Peyer's patch (tissue), 4 donors: ENCODE measurements around the gene OR6P1. TPM values are rescaled to one million over a fixed set of nuclear protein-coding genes. Genes with fewer than 3 reads are reported as not detected.

Source experiments
- DNase-seq, 3 donors: peaks; one replicate each; pipeline ENCODE4 v3.0.0-alpha.2; 2017 to 2019
- H3K27ac ChIP-seq, 4 donors: fragments of 200-600 bp; sonication (generic); one replicate each; pipeline ENCODE4 v1.5.1; 2016 to 2019
- H3K27me3 ChIP-seq, 2 donors: fragments of 200-600 bp; sonication (generic); one replicate each; pipeline ENCODE4 v1.5.1; 2019
- H3K36me3 ChIP-seq, 3 donors: fragments of 200-600 bp; sonication (generic); one replicate each; pipeline ENCODE4 v1.5.1; 2016 to 2019
- H3K4me1 ChIP-seq, 4 donors: fragments of 200-600 bp; sonication (generic); one replicate each; pipeline ENCODE4 v1.5.1; 2016 to 2019
- H3K4me3 ChIP-seq, 4 donors: fragments of 200-600 bp; sonication (generic); 1 replicate in 3 of 4; 2 replicates in 1 of 4; pipeline ENCODE4 v1.5.1; 2016 to 2019; ENCODE audit warnings: mild to moderate bottlenecking in 1 of 4
- H3K9me3 ChIP-seq, 4 donors: fragments of 200-600 bp; sonication (generic); one replicate each; pipeline ENCODE4 v1.5.1; 2016 to 2019; ENCODE audit warnings: mild to moderate bottlenecking in 1 of 4
- POLR2A ChIP-seq, 2 donors: fragments of 450-650 bp; IDR thresholded peaks; one replicate each; pipeline ENCODE4 v1.5.1; 2017; ENCODE audit warnings: antibody characterized with exemption in 2 of 2, mild to moderate bottlenecking in 2 of 2, moderate library complexity in 2 of 2
- total RNA-seq, 4 donors: library from RNA; depleted of rRNA; stranded (reverse); fragments of >200 nt; gene quantifications; one replicate each; pipeline ENCODE4 v1.1.0, GENCODE V29; 2016
- TF ChIP-seq, protein P1 (sequence below), 6 experiments: fragments of 450-650 bp in 4 of 6; fragments of 200-600 bp in 2 of 6; sonication (generic) in 1 of 6; IDR thresholded peaks; one replicate each; pipeline ENCODE4 v1.5.1; 2017 to 2019; ENCODE audit warnings: antibody characterized with exemption in 6 of 6, mild to moderate bottlenecking in 3 of 6, moderate library complexity in 1 of 6

OR6P1 gene
- total RNA-seq: not detected

GRCh38 chr1:158570480-158570879, at the start of gene OR6P1:
Gene OR6P1, minus strand, starts transcription at chr1:158570580. Its CDS starts 6,976 bp downstream, at chr1:158563604.
- Histone ChIP-seq H3K27me3 (no peaks in the 10 kb centered on the region), H3K4me1 (no peaks in the 10 kb centered on the region), H3K9me3 (no peaks in the 10 kb centered on the region), H3K4me3 (no peak within 1 kb of the TSS), H3K27ac (no peak within 1 kb of the TSS), H3K36me3 (no peaks in the 10 kb centered on the region)
- TF ChIP-seq, protein P1, sequence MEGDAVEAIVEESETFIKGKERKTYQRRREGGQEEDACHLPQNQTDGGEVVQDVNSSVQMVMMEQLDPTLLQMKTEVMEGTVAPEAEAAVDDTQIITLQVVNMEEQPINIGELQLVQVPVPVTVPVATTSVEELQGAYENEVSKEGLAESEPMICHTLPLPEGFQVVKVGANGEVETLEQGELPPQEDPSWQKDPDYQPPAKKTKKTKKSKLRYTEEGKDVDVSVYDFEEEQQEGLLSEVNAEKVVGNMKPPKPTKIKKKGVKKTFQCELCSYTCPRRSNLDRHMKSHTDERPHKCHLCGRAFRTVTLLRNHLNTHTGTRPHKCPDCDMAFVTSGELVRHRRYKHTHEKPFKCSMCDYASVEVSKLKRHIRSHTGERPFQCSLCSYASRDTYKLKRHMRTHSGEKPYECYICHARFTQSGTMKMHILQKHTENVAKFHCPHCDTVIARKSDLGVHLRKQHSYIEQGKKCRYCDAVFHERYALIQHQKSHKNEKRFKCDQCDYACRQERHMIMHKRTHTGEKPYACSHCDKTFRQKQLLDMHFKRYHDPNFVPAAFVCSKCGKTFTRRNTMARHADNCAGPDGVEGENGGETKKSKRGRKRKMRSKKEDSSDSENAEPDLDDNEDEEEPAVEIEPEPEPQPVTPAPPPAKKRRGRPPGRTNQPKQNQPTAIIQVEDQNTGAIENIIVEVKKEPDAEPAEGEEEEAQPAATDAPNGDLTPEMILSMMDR (IDR thresholded peaks at IDR 0.05): no peak
- no peak for TF ChIP-seq POLR2A (IDR thresholded peaks at IDR 0.05)
- DNase-seq: no peak

- Histone ChIP-seq H3K9me3 (no peaks in the 10 kb centered on the region), H3K4me3 (no peak overlapping the region), H3K27me3 (no peaks in the 10 kb centered on the region), H3K4me1 (no peaks in the 10 kb centered on the region), H3K27ac (no peak overlapping the region), H3K36me3 (no peaks in the 10 kb centered on the region)
- TF ChIP-seq POLR2A (IDR thresholded peaks at IDR 0.05): no peak
- TF ChIP-seq, protein P1 (IDR thresholded peaks at IDR 0.05): no peak
- no peak for DNase-seq
Measured at GRCh38 chr1:158613764-158614163, 43.4 kb upstream of the OR6P1 start.

- Histone ChIP-seq H3K36me3 (no peaks in the 10 kb centered on the region), H3K4me1 (no peaks in the 10 kb centered on the region), H3K4me3 (no peak overlapping the region), H3K9me3 (no peaks in the 10 kb centered on the region), H3K27ac (no peak overlapping the region), H3K27me3 (no peaks in the 10 kb centered on the region)
- no peak for DNase-seq
- no peak for TF ChIP-seq POLR2A (IDR thresholded peaks at IDR 0.05)
- TF ChIP-seq, protein P1 (IDR thresholded peaks at IDR 0.05): no peak
Measured at GRCh38 chr1:158611916-158612315, 41.5 kb upstream of the OR6P1 start.

- TF ChIP-seq, protein P1 (IDR thresholded peaks at IDR 0.05): no peak
- TF ChIP-seq POLR2A (IDR thresholded peaks at IDR 0.05): no peak
Measured at GRCh38 chr1:158607296-158607695, 36.9 kb upstream of the OR6P1 start.

GRCh38 chr1:158604968-158605367, 34.6 kb upstream of the OR6P1 start, which contains the start of gene OR10Z1:
Gene OR10Z1, plus strand, starts transcription at chr1:158605268. Its CDS starts 1,171 bp downstream, at chr1:158606439.
- TF ChIP-seq, protein P1 (IDR thresholded peaks at IDR 0.05): no peak
- no peak for TF ChIP-seq POLR2A (IDR thresholded peaks at IDR 0.05)
- Histone ChIP-seq H3K4me1 (no peaks in the 10 kb centered on the region), H3K4me3 (no peak within 1 kb of the TSS), H3K36me3 (no peaks in the 10 kb centered on the region), H3K9me3 (no peaks in the 10 kb centered on the region), H3K27me3 (no peaks in the 10 kb centered on the region), H3K27ac (no peak within 1 kb of the TSS)
- no peak for DNase-seq

More at GRCh38 chr1:158607296-158607695, 36.9 kb upstream of the OR6P1 start:
- DNase-seq: no peak
- Histone ChIP-seq H3K4me3 (no peak overlapping the region), H3K9me3 (no peaks in the 10 kb centered on the region), H3K36me3 (no peaks in the 10 kb centered on the region), H3K27ac (no peak overlapping the region), H3K4me1 (no peaks in the 10 kb centered on the region), H3K27me3 (no peaks in the 10 kb centered on the region)

DNA sequence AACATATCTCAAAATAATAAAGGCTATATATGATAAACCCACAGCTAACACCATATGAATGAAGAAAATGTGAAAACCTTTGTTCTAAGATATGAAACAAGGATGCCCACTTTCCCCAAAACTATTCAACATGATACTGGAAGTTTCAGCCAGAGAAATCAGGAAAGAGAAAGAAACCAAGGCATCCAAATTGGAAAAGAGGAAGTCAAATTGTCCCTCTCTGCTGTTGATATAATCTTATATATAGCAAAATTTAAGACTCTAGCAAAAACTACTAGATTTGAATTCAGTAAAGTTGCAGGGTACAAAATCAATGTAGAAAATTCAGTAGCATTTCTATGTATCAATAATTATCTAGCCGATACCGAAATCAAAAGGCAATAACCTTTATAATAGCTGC, 30.4 kb upstream of the OR6P1 start:
- Histone ChIP-seq H3K27ac (no peak overlapping the region), H3K4me3 (no peak overlapping the region), H3K36me3 (no peaks in the 10 kb centered on the region), H3K9me3 (peaks cover 0 to 12% (median 2%) of the 10 kb centered on the region in 4 donors), H3K4me1 (no peaks in the 10 kb centered on the region), H3K27me3 (no peaks in the 10 kb centered on the region)
- DNase-seq: no peak
- TF ChIP-seq, protein P1 (IDR thresholded peaks at IDR 0.05): no peak
- no peak for TF ChIP-seq POLR2A (IDR thresholded peaks at IDR 0.05)
